HFFc6 (cell line): ENCODE results near the gene TXK. TPM values are rescaled to one million over a fixed set of nuclear protein-coding genes. Genes with fewer than 3 reads are reported as not detected.

Source experiments
- DNase-seq: peaks from one replicate; pipeline ENCODE4 v3.0.0-alpha.2; 2018
- H3K27ac Mint-ChIP-seq: 2 replicates; pipeline ENCODE4 v1.8.0; 2020; ENCODE audit warnings: mild to moderate bottlenecking, mixed read lengths
- H3K27me3 Mint-ChIP-seq: 2 replicates; pipeline ENCODE4 v1.8.0; 2021; ENCODE audit warnings: mild to moderate bottlenecking, moderate library complexity, mixed read lengths; ENCODE audit not compliant: insufficient read depth
- H3K36me3 Mint-ChIP-seq: 2 replicates; pipeline ENCODE4 v1.8.0; 2021; ENCODE audit warnings: low read depth, mixed read lengths
- H3K4me1 Mint-ChIP-seq: 2 replicates; pipeline ENCODE4 v1.8.0; 2020; ENCODE audit warnings: low read depth, mixed read lengths
- H3K4me3 Mint-ChIP-seq: 2 replicates; pipeline ENCODE4 v1.8.0; 2020; ENCODE audit warnings: mild to moderate bottlenecking, moderate library complexity, mixed read lengths
- H3K9me3 Mint-ChIP-seq: 2 replicates; pipeline ENCODE4 v1.8.0; 2020; ENCODE audit warnings: mild to moderate bottlenecking, mixed read lengths
- total RNA-seq, 6 experiments: library from RNA; stranded (reverse); fragmentation: NEBNext Ultra II Directional; extraction: Animal tissue kit (Norgen Biotek cat#: 25700); gene quantifications; 2 replicates in 1 of 6; 3 replicates in 5 of 6; pipeline ENCODE4 v1.2.3, GENCODE V29; 2021
- TF ChIP-seq, protein P1 (sequence below): fragments of 200-600 bp; sonication (generic); IDR thresholded peaks from 2 replicates; pipeline ENCODE4 v1.5.0; 2021; ENCODE audit warnings: antibody characterized with exemption, mild to moderate bottlenecking

The TXK gene
- total RNA-seq, 6 experiments from 2014 or later = not detected

- Mint-ChIP-seq H3K27me3 (peaks cover 6% of the 10 kb centered on the region), H3K27ac (no peak overlapping the region), H3K4me1 (peaks cover 7% of the 10 kb centered on the region; the same call in 1 of the 2 replicates), H3K4me3 (no peak overlapping the region), H3K36me3 (no peaks in the 10 kb centered on the region), H3K9me3 (no peaks in the 10 kb centered on the region)
- no peak for DNase-seq
- TF ChIP-seq, protein P1, sequence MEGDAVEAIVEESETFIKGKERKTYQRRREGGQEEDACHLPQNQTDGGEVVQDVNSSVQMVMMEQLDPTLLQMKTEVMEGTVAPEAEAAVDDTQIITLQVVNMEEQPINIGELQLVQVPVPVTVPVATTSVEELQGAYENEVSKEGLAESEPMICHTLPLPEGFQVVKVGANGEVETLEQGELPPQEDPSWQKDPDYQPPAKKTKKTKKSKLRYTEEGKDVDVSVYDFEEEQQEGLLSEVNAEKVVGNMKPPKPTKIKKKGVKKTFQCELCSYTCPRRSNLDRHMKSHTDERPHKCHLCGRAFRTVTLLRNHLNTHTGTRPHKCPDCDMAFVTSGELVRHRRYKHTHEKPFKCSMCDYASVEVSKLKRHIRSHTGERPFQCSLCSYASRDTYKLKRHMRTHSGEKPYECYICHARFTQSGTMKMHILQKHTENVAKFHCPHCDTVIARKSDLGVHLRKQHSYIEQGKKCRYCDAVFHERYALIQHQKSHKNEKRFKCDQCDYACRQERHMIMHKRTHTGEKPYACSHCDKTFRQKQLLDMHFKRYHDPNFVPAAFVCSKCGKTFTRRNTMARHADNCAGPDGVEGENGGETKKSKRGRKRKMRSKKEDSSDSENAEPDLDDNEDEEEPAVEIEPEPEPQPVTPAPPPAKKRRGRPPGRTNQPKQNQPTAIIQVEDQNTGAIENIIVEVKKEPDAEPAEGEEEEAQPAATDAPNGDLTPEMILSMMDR = no peak
Measured at GRCh38 chr4:48114412-48114811, 19.6 kb downstream of the TXK start.

DNA sequence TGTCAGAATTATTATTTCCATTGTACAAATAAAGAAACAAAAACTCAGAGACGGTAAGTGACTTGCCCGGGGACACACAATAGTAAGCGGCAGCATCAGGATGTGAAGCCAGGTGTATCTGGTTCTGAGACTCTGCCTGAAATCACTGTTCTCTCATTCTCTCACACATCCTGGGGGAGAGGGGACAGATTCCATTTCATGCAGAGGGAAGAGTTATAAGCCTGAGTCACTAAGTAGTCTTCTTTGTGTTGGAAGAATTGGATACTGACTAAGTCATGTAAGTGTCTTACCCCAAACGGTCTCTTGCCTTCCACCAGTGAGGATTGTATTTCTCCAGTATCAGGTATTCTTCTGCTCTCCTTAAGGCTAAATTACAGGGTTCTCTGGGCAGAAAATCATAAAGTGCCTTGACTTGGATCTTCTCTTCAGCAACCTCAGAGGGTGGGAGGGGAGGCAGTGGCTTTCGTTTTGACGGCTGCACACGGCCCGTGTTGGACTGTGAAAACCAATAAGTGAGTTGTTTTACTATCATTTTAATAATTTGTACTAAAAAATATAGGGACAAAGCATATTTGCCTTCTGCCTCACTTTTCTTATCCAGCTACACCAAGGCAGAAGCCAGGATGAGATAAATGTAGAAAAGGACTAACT, 21.9 kb downstream of the TXK start:
- TF ChIP-seq, protein P1 = no peak
- peak; percentile 15 for DNase-seq
- H3K4me3 Mint-ChIP-seq = no peak overlapping the region
- peaks cover 5% of the 10 kb centered on the region; the same call in 1 of the 2 replicates for H3K27me3 Mint-ChIP-seq
- H3K27ac Mint-ChIP-seq = no peak overlapping the region
- H3K9me3 Mint-ChIP-seq = no peaks in the 10 kb centered on the region
- H3K4me1 Mint-ChIP-seq = peaks cover 11% of the 10 kb centered on the region; the same call in 1 of the 2 replicates
- no peaks in the 10 kb centered on the region for H3K36me3 Mint-ChIP-seq

DNA sequence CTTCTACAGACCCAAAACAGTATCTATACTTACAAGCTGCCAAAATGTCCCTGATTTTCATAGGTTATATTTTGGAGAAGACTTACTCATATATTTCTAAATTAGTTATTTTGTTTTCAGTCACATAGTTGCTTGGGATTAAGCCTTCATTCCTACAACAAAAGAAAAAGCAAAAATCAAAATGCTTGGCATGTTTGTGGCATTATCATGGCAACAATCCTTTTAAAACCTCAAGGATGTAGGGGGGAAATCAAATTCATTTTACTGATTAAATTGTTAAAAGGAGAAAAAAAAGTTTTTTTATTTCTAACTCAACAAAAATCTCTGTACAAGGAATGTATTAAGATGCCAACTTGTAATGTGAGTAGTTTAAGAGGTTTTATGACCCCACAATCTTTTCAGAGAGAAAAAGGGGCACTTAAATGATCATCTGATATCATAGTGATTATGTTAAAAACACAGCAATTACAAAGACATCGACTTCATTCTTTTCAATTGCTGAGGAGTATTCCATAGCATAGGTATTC, 23.5 kb downstream of the TXK start:
- no peak for DNase-seq
- peaks cover 11% of the 10 kb centered on the region; the same call in 1 of the 2 replicates for H3K4me1 Mint-ChIP-seq
- H3K36me3 Mint-ChIP-seq = no peaks in the 10 kb centered on the region
- TF ChIP-seq, protein P1 = no peak
- H3K27ac Mint-ChIP-seq = no peak overlapping the region
- H3K9me3 Mint-ChIP-seq = no peaks in the 10 kb centered on the region
- peaks cover 5% of the 10 kb centered on the region; the same call in 1 of the 2 replicates for H3K27me3 Mint-ChIP-seq
- no peak overlapping the region for H3K4me3 Mint-ChIP-seq

- no peaks in the 10 kb centered on the region for H3K9me3 Mint-ChIP-seq
- DNase-seq = peak; percentile 19
- no peaks in the 10 kb centered on the region for H3K36me3 Mint-ChIP-seq
- peaks cover 11% of the 10 kb centered on the region; the same call in 1 of the 2 replicates for H3K4me1 Mint-ChIP-seq
- TF ChIP-seq, protein P1 = peak; percentile 82
- H3K27me3 Mint-ChIP-seq = peaks cover 5% of the 10 kb centered on the region; the same call in 1 of the 2 replicates
- H3K27ac Mint-ChIP-seq = no peak overlapping the region
- no peak overlapping the region for H3K4me3 Mint-ChIP-seq
Measured at GRCh38 chr4:48109413-48110263, 24.4 kb downstream of the TXK start.

GRCh38 chr4:48108309-48109073, 25.6 kb downstream of the TXK start:
- H3K4me1 Mint-ChIP-seq = peaks cover 11% of the 10 kb centered on the region; the same call in 1 of the 2 replicates
- H3K9me3 Mint-ChIP-seq = no peaks in the 10 kb centered on the region
- H3K36me3 Mint-ChIP-seq = no peaks in the 10 kb centered on the region
- TF ChIP-seq, protein P1 = no peak
- H3K27ac Mint-ChIP-seq = no peak overlapping the region
- no peak for DNase-seq
- no peak overlapping the region for H3K4me3 Mint-ChIP-seq
- H3K27me3 Mint-ChIP-seq = no peaks in the 10 kb centered on the region
